ENCODE measurements around the gene RHOC. TPM values are rescaled to one million over a fixed set of nuclear protein-coding genes. Genes with fewer than 3 reads are reported as not detected.

Gene RHOC
- total RNA-seq, 1 experiment from 2014 or later = 128 TPM

GRCh38 chr1:112720800-112721199, 13.9 kb upstream of the RHOC start:
- intact Hi-C loops (cut with micrococcal nuclease; ENCODE audit: unreplicated experiment) = no loop called here
- Histone ChIP-seq H3K4me3 (ENCODE audit: low read depth, low read length) (no peak overlapping the region), H3K4me1 (peaks cover 16% of the 10 kb centered on the region; the same call in 1 of the 2 replicates), H3K27me3 (replicated peaks; ENCODE audit: control insufficient read depth, insufficient read depth, low read length) (no peaks in the 10 kb centered on the region), H3K9me3 (no peaks in the 10 kb centered on the region), H3K36me3 (ENCODE audit: control insufficient read depth, insufficient read depth, low read length) (no peaks in the 10 kb centered on the region)
- POLR2A ChIA-PET = no interaction called here
- CTCF ChIA-PET = interaction anchor here (0.8 kb wide), 2 partner anchors 83 kb away, joined by 3 to 4 read pairs; no protein-coding TSS in a partner anchor
- Mint-ChIP-seq H3K27me3 (ENCODE audit: insufficient read depth, unreplicated experiment) (no peaks in the 10 kb centered on the region), H3K36me3 (ENCODE audit: insufficient read depth, unreplicated experiment) (no peaks in the 10 kb centered on the region), H3K27ac (ENCODE audit: unreplicated experiment) (no peak overlapping the region), H3K9me3 (ENCODE audit: unreplicated experiment) (no peaks in the 10 kb centered on the region), H3K4me3 (ENCODE audit: unreplicated experiment) (no peak overlapping the region), H3K4me1 (ENCODE audit: low read depth, unreplicated experiment) (peaks cover 23% of the 10 kb centered on the region)
- no peak for TF ChIP-seq CTCF (IDR thresholded peaks at IDR 0.05; ENCODE audit: insufficient read depth in 1 of 2, low read depth in 1 of 2, low read length in 1 of 2, severe bottlenecking in 1 of 2, unreplicated experiment in 1 of 2)
- no peak for DNase-seq
- BruUV-seq (replicated peaks) = no TSS peak

GRCh38 chr1:112719706-112720105, 12.8 kb upstream of the RHOC start:
- Histone ChIP-seq H3K4me3 (ENCODE audit: low read depth, low read length) (no peak overlapping the region), H3K36me3 (ENCODE audit: control insufficient read depth, insufficient read depth, low read length) (no peaks in the 10 kb centered on the region), H3K9me3 (no peaks in the 10 kb centered on the region), H3K4me1 (peaks cover 16% of the 10 kb centered on the region; the same call in 1 of the 2 replicates), H3K27me3 (replicated peaks; ENCODE audit: control insufficient read depth, insufficient read depth, low read length) (no peaks in the 10 kb centered on the region)
- H3K27ac Mint-ChIP-seq (ENCODE audit: unreplicated experiment) = no peak overlapping the region
- H3K4me3 Mint-ChIP-seq (ENCODE audit: unreplicated experiment) = no peak overlapping the region
- no TSS peak for BruUV-seq (replicated peaks)
- H3K9me3 Mint-ChIP-seq (ENCODE audit: unreplicated experiment) = no peaks in the 10 kb centered on the region
- ChIA-PET CTCF (interaction anchor here (2.0 kb wide), 1 partner anchor 84 kb away, joined by 12 read pairs; no protein-coding TSS in a partner anchor), POLR2A (interaction anchor here (0.6 kb wide), 1 partner anchor 186 kb away, joined by 4 read pairs; no protein-coding TSS in a partner anchor)
- H3K36me3 Mint-ChIP-seq (ENCODE audit: insufficient read depth, unreplicated experiment) = no peaks in the 10 kb centered on the region
- no peaks in the 10 kb centered on the region for H3K27me3 Mint-ChIP-seq (ENCODE audit: insufficient read depth, unreplicated experiment)
- H3K4me1 Mint-ChIP-seq (ENCODE audit: low read depth, unreplicated experiment) = peaks cover 23% of the 10 kb centered on the region
- TF ChIP-seq CTCF (IDR thresholded peaks at IDR 0.05; ENCODE audit: insufficient read depth in 1 of 2, low read depth in 1 of 2, low read length in 1 of 2, severe bottlenecking in 1 of 2, unreplicated experiment in 1 of 2) = no peak
- DNase-seq = no peak
- intact Hi-C loops (cut with micrococcal nuclease; ENCODE audit: unreplicated experiment) = no loop called here

GRCh38 chr1:112718691-112719418, 11.9 kb upstream of the RHOC start:
- ChIA-PET POLR2A (no interaction called here), CTCF (interaction anchor here (2.0 kb wide), 1 partner anchor 85 kb away, joined by 12 read pairs; no protein-coding TSS in a partner anchor)
- peak in 1 of 2 experiments; percentile 65 for DNase-seq
- no peaks in the 10 kb centered on the region for H3K9me3 ChIP-seq
- no peak overlapping the region for H3K4me3 ChIP-seq (ENCODE audit: low read depth, low read length)
- H3K27me3 ChIP-seq (replicated peaks; ENCODE audit: control insufficient read depth, insufficient read depth, low read length) = no peaks in the 10 kb centered on the region
- H3K4me1 Mint-ChIP-seq (ENCODE audit: low read depth, unreplicated experiment) = peaks cover 23% of the 10 kb centered on the region
- no peaks in the 10 kb centered on the region for H3K36me3 ChIP-seq (ENCODE audit: control insufficient read depth, insufficient read depth, low read length)
- BruUV-seq (replicated peaks) = no TSS peak
- peak; percentile 44 to 51 for TF ChIP-seq CTCF (IDR thresholded peaks at IDR 0.05; ENCODE audit: insufficient read depth in 1 of 2, low read depth in 1 of 2, low read length in 1 of 2, severe bottlenecking in 1 of 2, unreplicated experiment in 1 of 2)
- H3K27me3 Mint-ChIP-seq (ENCODE audit: insufficient read depth, unreplicated experiment) = no peaks in the 10 kb centered on the region
- no peak overlapping the region for H3K27ac Mint-ChIP-seq (ENCODE audit: unreplicated experiment)
- H3K9me3 Mint-ChIP-seq (ENCODE audit: unreplicated experiment) = no peaks in the 10 kb centered on the region
- intact Hi-C loops (cut with micrococcal nuclease; ENCODE audit: unreplicated experiment) = no loop called here
- peaks cover 19% of the 10 kb centered on the region; the same call in 1 of the 2 replicates for H3K4me1 ChIP-seq
- no peaks in the 10 kb centered on the region for H3K36me3 Mint-ChIP-seq (ENCODE audit: insufficient read depth, unreplicated experiment)
- no peak overlapping the region for H3K4me3 Mint-ChIP-seq (ENCODE audit: unreplicated experiment)
